GM21529 (cell line): ENCODE data around the gene P2RY6.
"Not testable (repeated sequence)": the region's sequence is repeated elsewhere in the genome, so short reads cannot be mapped to it uniquely, and the experiment has no call there.

Source experiments
- ATAC-seq: cut with Tn5 transposase; IDR thresholded peaks from one replicate; pipeline ENCODE4 v1.9.1; 2021; ENCODE audit not compliant: unreplicated experiment

Gene P2RY6

GRCh38 chr11:73271936-73272679 is at the start of gene P2RY6:
Gene P2RY6, plus strand, starts transcription at chr11:73272338. Its CDS starts 24,181 bp downstream, at chr11:73296519.
- no peak for ATAC-seq

- ATAC-seq: no peak
Measured at GRCh38 chr11:73223998-73224730, 48.0 kb upstream of the P2RY6 start.

GRCh38 chr11:73225001-73225686 is 47.0 kb upstream of the P2RY6 start:
- no peak for ATAC-seq

- no peak for ATAC-seq
Measured at GRCh38 chr11:73225851-73226250, 46.3 kb upstream of the P2RY6 start.

- ATAC-seq: no peak
Measured at GRCh38 chr11:73226297-73227006, 45.7 kb upstream of the P2RY6 start.

- ATAC-seq: no peak
Measured at GRCh38 chr11:73227571-73228211, 44.4 kb upstream of the P2RY6 start.

- ATAC-seq: no peak
Measured at GRCh38 chr11:73228268-73229134, 43.6 kb upstream of the P2RY6 start.

- no peak for ATAC-seq
Measured at GRCh38 chr11:73229321-73229895, 42.7 kb upstream of the P2RY6 start.

GRCh38 chr11:73229896-73230875 is 42.0 kb upstream of the P2RY6 start:
- no peak for ATAC-seq

- no peak for ATAC-seq
Measured at GRCh38 chr11:73230931-73231330, 41.2 kb upstream of the P2RY6 start.

GRCh38 chr11:73232487-73232886 is 39.7 kb upstream of the P2RY6 start:
- ATAC-seq: not testable (repeated sequence)

GRCh38 chr11:73233211-73233610 is 38.9 kb upstream of the P2RY6 start:
- no peak for ATAC-seq

- ATAC-seq: no peak
Measured at GRCh38 chr11:73233692-73234470, 38.3 kb upstream of the P2RY6 start.

- no peak for ATAC-seq
Measured at GRCh38 chr11:73234471-73235181, 37.5 kb upstream of the P2RY6 start.

- ATAC-seq: no peak
Measured at GRCh38 chr11:73235236-73235786, 36.8 kb upstream of the P2RY6 start.

GRCh38 chr11:73236205-73236765 is 35.9 kb upstream of the P2RY6 start:
- ATAC-seq: no peak
